22Rv1 (cell line): ENCODE data around the gene GPC6.

Experiments used
- ZFX ChIP-seq: fragments of 450-650 bp; IDR thresholded peaks from 2 replicates; pipeline ENCODE4 v1.6.1; 2017; ENCODE audit warnings: antibody characterized with exemption, borderline replicate concordance
- TF ChIP-seq, protein P1 (sequence below): fragments of 450-650 bp; IDR thresholded peaks from 2 replicates; pipeline ENCODE4 v1.5.1; 2017; ENCODE audit warnings: mild to moderate bottlenecking

GRCh38 chr13:94369972-94370436 is 1143.4 kb downstream of the GPC6 start:
- TF ChIP-seq, protein P1, sequence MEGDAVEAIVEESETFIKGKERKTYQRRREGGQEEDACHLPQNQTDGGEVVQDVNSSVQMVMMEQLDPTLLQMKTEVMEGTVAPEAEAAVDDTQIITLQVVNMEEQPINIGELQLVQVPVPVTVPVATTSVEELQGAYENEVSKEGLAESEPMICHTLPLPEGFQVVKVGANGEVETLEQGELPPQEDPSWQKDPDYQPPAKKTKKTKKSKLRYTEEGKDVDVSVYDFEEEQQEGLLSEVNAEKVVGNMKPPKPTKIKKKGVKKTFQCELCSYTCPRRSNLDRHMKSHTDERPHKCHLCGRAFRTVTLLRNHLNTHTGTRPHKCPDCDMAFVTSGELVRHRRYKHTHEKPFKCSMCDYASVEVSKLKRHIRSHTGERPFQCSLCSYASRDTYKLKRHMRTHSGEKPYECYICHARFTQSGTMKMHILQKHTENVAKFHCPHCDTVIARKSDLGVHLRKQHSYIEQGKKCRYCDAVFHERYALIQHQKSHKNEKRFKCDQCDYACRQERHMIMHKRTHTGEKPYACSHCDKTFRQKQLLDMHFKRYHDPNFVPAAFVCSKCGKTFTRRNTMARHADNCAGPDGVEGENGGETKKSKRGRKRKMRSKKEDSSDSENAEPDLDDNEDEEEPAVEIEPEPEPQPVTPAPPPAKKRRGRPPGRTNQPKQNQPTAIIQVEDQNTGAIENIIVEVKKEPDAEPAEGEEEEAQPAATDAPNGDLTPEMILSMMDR, result no peak
- TF ChIP-seq ZFX, result no peak
